Right kidney (tissue), 1 donor: ENCODE data around the gene PRIMA1.

Experiments used
- DNase-seq: peaks from one replicate; pipeline ENCODE4 v3.0.0-alpha.2; 2016

Gene PRIMA1

DNA sequence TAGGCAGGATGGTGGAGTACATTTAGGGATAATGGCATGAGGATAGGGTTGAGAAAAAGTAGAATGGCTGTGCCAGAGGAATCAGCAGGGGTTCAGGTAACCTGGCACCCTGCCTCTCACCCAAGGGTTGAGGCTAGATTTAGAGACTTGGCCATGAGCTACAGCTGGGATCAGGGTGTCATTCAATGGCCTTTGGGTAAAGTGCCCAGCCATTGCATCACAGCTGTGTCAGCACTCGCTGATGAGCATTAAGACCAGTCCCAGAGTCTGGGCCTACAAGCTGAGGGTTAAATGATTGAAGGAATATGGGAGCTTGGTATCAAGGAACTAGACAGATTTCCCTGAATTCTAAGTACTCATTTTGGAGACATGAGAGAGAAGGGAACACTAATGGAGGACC lies 113.9 kb downstream of the PRIMA1 start:
- DNase-seq = no peak

DNA sequence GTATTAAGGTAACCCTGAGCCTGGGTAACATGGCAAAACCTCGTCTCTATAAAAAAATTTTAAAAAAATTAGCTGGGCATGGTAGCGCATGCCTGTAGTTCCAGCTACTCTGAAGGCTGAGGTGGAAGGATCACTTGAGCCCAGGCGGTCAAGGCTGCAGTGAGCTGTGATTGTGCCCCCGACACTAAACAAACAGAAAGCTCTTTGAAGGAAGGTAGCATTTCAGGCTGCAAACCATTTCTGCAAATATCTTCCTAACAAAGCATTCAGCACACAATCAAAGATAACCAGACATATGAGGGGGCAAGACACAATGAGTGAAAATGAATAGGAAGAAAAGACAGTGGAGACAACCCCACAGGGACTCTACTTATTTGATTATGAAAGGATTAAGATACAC lies 118.7 kb downstream of the PRIMA1 start:
- no peak for DNase-seq
